H1 (cell line): ENCODE data around the gene ERFE. TPM values are rescaled to one million over a fixed set of nuclear protein-coding genes. Genes with fewer than 3 reads are reported as not detected.

Experiments
- BACH1 ChIP-seq: IDR thresholded peaks from 2 replicates; pipeline ENCODE4 v1.6.1; 2012; ENCODE audit warnings: low read length, improper control_type of control experiment
- HDAC2 ChIP-seq, 2 experiments: fragments of 300-600 bp in 1 of 2; sonication (generic) in 1 of 2; IDR thresholded peaks; 2 replicates each; pipeline ENCODE4 v1.6.1; 2011 to 2012; ENCODE audit warnings: low read depth in 2 of 2, low read length in 2 of 2, mild to moderate bottlenecking in 2 of 2, moderate library complexity in 2 of 2, borderline replicate concordance in 1 of 2, inconsistent platforms in 1 of 2
- JUN ChIP-seq: IDR thresholded peaks from 2 replicates; pipeline ENCODE4 v1.6.1; 2011; ENCODE audit warnings: low read depth, mild to moderate bottlenecking, improper control_type of control experiment, low read length
- MAX ChIP-seq: IDR thresholded peaks from 2 replicates; pipeline ENCODE4 v1.6.1; 2012; ENCODE audit warnings: inconsistent platforms
- TEAD4 ChIP-seq: IDR thresholded peaks from 2 replicates; pipeline ENCODE4 v1.6.1; 2012; ENCODE audit warnings: low read depth, low read length, inconsistent platforms, mixed read lengths
- USF2 ChIP-seq: IDR thresholded peaks from 2 replicates; pipeline ENCODE4 v1.6.1; 2011; ENCODE audit warnings: low read length, improper control_type of control experiment
- polyA plus RNA-seq, 7 experiments: library from polyadenylated mRNA; depleted of rRNA in 3 of 7; stranded (reverse) in 5 of 7; unstranded in 2 of 7; fragments of >200 nt in 5 of 7; fragments of 200-250 nt in 2 of 7; gene quantifications; 1 replicate in 5 of 7; 2 replicates in 1 of 7; 4 replicates in 1 of 7; pipeline versions ENCODE4 v1.2.1 to v1.2.3, GENCODE V29; 2011 to 2013; ENCODE audit warnings: missing spikeins in 2 of 7, mixed read lengths in 2 of 7
- total RNA-seq: library from RNA; stranded (reverse); fragmentation: NEBNext Ultra II Directional; extraction: Animal tissue kit (Norgen Biotek cat#: 25700); gene quantifications from 2 replicates; pipeline ENCODE4 v1.2.1, GENCODE V29; 2021
- TF ChIP-seq, protein P1 (sequence below): IDR thresholded peaks from 2 replicates; pipeline ENCODE4 v1.6.1; 2011; ENCODE audit warnings: low read depth, mild to moderate bottlenecking, low read length; ENCODE audit not compliant: insufficient read depth

Gene ERFE
- total and polyA plus RNA-seq, 2 of the 8 experiments (the other 6 are each of a cell fraction or from before 2014, with no cell fraction given) = 2.5 to 3.6 TPM

GRCh38 chr2:238149841-238150572 is 8.8 kb upstream of the ERFE start (continued):
- TF ChIP-seq, protein P1, sequence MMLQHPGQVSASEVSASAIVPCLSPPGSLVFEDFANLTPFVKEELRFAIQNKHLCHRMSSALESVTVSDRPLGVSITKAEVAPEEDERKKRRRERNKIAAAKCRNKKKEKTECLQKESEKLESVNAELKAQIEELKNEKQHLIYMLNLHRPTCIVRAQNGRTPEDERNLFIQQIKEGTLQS = no peak
- TF ChIP-seq USF2 = no peak
- TF ChIP-seq MAX = no peak
- no peak for TF ChIP-seq HDAC2 (IDR thresholded peaks at IDR 0.05; ENCODE audit: borderline replicate concordance in 1 of 2, low read depth in 2 of 2, low read length in 2 of 2)
- no peak for TF ChIP-seq TEAD4
- no peak for TF ChIP-seq BACH1
- TF ChIP-seq JUN = no peak
- TF ChIP-seq, all 59 proteins: peak for 0
